Hippocampal formation (tissue), 2 donors: ENCODE data around the gene HEYL.

Experiments
- DNase-seq, 2 donors: peaks; one replicate each; lab custom pipeline; 2025; lab: John Stamatoyannopoulos, UW

HEYL gene

DNA sequence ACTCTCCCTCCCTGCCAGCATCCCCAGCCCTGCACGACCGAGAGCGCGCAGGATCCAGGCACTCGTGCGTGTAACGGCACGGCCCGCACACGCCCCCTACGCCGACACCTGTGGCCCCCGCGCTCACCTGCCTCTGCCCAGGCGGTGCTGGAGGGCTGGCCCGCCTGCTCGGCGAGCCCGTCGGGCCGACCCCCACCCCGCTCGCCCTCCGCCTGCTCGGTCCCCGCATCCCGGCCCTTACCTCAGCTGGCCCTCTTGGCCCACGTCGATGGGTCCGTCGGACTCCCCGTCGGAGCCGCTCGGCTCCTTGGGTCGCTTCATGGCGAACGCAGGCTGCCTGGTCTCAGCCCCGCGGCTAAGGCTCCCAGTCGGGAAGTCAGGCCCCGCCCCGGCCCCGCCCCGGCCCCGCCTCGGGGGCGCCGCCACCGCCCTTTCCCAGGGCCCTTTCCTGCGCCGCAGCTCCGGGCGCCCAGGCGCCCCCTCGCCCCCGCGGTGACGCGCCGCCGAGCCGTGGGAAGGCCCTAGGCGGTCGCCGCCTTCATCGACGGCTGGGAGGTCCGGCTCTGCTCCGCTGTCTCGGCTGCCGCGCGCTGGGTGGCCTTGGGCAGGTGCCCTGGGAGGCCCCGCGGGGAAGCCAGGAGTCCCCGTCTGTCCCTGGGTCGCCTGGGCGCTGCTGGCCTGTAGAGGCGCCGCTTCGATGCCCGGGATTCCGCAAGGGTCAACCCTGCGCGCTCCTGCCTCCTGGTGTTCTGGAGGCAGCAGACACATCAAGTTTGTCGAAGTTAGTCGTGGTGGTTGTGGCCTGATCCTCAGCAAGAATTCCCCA is at the start of gene HEYL:
TSS of gene HEYL (minus strand) at position 339 of the 826 bp plus-strand sequence. CDS start at position 321, 18 bp downstream.
- peak in 1 of 2 donors; percentile 7 for DNase-seq

DNA sequence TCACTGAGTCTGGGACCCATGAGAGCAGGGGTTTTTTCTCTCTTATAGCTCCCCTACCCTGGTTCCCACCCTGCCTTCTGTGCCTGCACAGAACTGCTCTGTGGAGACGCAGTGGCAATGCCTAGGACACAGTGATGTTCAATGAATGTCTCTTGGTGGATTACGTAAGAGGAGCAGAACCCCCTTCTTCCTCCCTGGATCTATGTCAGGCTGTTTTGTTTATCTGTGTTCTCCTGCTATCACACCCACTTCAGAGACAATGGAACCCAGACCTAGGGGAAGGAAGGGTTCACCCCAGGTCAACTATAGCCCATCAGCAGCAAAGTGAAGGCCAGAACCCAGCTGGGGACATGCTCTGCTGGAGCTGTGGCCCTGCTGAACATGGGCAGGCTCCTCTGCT is 49.8 kb upstream of the HEYL start:
- no peak for DNase-seq

GRCh38 chr1:39688706-39689105 is 49.3 kb upstream of the HEYL start:
- no peak for DNase-seq

- DNase-seq = no peak
These were observed 47.8 kb upstream of the HEYL start for GRCh38 chr1:39687243-39687642.

- no peak for DNase-seq
These were observed 45.6 kb upstream of the HEYL start for GRCh38 chr1:39685071-39685470.

GRCh38 chr1:39684313-39684664 is 44.8 kb upstream of the HEYL start:
- DNase-seq = no peak

GRCh38 chr1:39683591-39684312 is 44.3 kb upstream of the HEYL start:
- no peak for DNase-seq

DNA sequence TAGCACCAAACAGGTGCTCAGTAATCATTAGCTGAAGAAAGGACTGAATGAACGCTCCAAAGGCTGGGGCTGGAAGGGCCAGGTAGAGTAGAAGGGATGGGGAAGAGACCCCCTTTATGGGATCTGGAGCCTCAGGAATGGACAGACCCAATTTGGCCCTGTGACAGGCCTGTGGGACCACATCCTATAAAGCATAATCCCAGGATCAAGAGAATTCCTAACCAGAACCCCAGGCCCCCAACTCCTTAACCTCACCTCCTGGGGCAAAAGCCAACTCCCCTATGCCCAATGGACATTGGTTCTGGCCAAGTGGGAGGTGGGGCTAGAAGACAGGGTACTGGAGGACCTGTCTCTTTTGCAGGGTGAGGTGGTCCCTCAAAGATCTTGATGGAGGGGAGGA is 42.6 kb upstream of the HEYL start:
- no peak for DNase-seq

DNA sequence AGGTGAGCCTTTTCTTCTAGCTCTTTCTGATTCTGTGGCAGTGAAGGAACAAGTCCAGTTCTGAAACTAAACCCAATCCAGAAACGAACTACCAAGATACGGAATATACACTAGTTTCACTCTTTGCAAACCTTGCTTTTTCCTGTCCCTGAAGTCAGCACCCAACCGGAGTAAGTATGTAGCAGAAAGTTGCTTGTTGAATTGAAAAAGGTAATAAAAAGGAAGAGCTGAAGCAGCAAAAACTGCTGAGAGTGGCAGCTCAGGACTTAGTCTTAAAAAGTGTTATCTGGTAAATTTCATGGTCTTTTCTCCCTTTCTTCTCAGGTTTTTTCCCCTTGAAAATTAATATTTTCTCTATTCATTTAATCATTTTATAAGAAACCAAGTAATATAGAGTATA is 41.9 kb upstream of the HEYL start:
- no peak for DNase-seq

- no peak for DNase-seq
These were observed 41.3 kb upstream of the HEYL start for GRCh38 chr1:39680751-39681150.

DNA sequence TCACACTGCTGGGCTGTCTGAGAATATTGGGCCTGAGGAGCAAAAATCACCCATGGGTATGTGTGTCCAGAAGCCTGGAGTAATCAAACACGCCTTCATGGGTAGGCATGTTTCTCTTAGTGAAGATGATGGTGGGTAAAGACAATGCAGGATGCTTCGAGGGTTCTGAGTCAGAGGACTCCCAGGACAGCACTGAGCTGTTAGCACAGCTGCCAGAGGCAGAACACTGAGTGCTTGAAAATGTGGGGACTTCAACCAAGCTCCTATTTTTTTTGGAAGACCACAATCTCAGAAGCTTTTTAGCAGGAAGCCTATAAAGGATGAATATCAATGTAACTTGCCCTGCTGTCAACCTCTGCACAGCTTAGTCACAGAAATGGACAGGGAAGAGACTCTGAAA is 40.4 kb upstream of the HEYL start:
- DNase-seq = no peak

- DNase-seq = no peak
These were observed 39.4 kb upstream of the HEYL start for GRCh38 chr1:39678889-39679288.

GRCh38 chr1:39677645-39678044 is 38.2 kb upstream of the HEYL start:
- DNase-seq = no peak

- DNase-seq = no peak
These were observed 37.6 kb upstream of the HEYL start for GRCh38 chr1:39676948-39677548.

- no peak for DNase-seq
These were observed 35.8 kb upstream of the HEYL start for GRCh38 chr1:39675220-39675619.

DNA sequence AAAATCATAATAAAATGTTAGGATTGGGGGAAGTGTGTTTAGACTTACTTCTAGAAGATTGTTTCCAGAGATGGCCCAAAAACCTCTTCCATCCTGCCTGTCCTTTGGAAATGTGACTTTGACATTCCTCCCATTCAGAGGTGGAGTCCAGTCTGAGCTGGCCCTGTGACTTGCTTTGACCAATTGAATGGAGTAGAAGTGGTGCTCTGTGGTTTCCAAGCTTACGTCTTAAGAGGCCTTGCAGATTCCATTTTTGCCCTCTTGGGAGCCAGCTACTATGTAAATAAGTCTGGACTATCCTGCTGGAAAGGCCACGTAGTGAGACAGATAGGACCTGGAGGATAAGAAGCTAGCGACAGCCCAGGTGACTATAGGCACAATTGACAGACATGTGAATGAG is 33.8 kb upstream of the HEYL start:
- no peak for DNase-seq

DNA sequence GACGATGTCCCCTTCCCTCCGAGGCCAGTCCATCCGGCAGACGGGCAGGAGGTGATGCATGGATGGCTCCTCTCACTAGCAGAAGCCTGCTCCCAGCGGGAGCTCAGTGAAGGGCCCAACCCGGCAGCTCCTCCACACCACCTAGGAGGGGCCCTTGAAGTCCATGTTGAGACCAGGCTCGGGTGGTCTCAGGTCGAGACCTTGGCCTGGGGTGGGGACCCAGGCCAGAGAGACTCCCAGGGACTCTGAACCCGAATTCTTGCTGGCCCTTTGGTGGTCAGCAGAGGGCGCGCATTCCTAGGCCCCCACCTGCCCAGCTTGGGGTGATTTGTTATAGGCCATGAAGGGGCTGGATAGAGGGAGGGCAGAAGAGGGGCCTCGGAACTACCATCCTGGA is 33.1 kb upstream of the HEYL start:
- DNase-seq = no peak

- peak in 1 of 2 donors; percentile 24 for DNase-seq
These were observed 32.5 kb upstream of the HEYL start, which contains the start of gene NT5C1A for GRCh38 chr1:39671793-39672550. Gene NT5C1A, minus strand, starts transcription at chr1:39672107. Its CDS starts 69 bp downstream, at chr1:39672038.

DNA sequence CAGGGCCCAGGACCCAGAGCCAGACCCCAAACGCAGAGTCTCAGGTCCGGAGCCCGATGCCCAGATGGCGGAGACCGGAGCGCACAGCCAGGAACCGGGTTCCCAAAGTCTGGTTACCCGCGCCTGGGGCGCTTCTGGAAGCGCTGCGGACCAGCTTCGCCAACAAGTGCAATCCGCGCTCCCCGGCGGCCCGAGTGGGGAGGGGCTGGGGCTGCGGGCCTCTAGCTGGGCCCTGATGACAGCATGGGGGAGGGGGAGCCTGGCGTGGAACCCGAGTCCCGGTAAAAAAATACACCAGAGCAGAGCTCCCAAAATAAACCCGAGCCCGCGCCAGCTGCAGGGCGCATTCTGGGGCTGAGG is 32.0 kb upstream of the HEYL start:
- peak in 1 of 2 donors; percentile 38 for DNase-seq

GRCh38 chr1:39670689-39671088 is 31.2 kb upstream of the HEYL start:
- DNase-seq = no peak

GRCh38 chr1:39668894-39669293 is 29.5 kb upstream of the HEYL start:
- DNase-seq = no peak

- DNase-seq = no peak
These were observed 28.7 kb upstream of the HEYL start for GRCh38 chr1:39668111-39668510.
